ENCODE measurements around the gene ACP7.
"Not testable (repeated sequence)": the region's sequence is repeated elsewhere in the genome, so short reads cannot be mapped to it uniquely, and the experiment has no call there.

Gene ACP7

DNA sequence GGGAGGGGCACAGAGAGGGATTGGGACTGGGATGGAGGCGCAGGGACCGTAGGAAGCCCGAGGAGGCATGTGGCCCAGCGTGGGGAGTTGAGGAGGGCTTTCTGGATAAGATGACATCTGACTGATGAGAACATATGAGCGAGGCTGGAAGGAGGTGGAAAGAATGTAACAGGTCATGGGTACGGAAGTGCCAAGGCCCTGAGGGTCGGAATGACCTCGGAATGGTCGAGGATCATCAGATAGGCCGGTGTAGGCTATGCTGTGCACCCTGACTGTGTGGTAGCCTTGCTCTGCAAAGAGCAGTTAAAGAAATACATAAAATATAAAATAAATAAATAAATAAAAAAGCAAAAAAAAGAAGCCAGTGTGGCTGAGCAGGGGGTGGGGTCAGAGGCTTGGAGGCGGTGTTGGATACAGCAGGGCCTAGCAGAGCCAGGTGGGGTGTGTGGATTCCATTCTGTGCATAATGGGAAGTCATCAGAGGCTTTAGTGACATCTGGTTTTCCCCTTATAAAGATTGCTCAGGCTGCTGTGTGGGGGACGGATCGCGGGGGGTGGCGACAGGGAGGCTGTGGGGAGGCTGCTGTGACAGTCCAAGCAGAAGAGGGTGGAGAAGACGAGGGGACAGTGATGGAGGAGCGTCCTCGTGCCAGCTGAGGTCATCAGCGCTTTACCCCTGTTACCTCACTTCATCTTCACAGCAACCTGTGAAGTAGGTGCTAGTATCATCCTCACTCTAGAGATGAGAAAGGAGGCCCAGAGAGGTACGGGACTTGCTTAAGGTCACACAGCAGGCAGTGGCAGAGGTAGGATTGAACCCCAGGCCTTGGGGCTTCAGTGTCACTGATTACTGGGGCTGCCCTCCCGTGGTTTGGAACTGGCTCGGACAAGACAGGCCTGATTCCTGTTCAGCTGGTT is 46.4 kb downstream of the ACP7 start:
- no peak for DNase-seq

DNA sequence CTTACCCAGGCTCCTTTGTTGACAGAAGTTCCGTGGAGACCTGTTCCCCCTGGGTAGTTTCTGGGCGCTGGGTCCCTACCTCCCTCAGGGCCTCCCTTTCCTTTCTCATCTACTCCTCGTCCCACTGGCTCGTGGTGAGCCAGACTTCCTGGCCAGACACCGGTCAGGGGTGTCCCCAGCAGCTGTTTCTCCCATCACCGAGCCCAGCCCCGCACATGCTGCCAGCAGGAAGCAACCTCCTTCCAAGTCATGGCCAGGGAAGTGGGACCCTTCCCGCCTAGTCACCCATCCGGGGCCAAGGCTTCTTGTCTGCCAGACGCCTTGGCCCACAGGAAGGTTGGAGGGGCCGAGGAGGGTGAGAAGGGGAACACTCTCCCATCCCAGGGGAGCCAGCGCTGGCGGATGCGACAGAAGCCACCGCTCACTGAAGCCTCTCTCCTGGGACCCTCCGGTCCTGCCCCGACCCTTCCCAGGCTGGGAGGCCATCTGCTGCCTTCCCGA is 47.1 kb downstream of the ACP7 start:
- no peak for DNase-seq

DNA sequence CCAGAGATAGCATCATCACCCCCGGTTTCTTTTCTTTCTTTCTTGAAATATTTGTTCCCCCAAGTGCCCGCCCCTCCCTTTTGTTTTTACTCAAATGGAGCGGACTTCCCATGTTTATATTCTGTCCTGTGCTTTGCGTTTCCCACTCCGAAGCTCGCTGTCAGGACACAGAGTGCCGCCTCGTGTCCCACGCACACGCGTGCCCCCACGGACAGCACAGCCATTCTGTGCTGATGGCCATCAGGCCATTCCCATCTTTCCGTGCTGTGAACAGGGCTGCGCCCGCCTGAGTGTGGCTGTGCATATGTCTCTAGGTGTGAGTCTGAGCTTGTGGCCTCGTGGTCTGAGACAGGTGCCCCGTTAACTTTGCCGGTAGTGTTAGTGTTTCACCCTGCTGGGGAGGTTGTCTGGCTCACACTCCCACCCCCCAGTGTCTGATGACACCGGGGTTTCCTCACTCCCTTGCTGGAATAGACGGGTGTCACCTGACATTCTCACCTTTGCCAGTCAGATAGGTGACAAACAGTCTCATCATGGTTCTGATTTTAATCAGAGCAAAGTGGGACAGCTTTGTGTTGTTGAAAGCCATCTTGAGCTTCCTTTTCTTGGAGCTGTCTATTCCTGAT is 48.3 kb downstream of the ACP7 start:
- DNase-seq: no peak

DNA sequence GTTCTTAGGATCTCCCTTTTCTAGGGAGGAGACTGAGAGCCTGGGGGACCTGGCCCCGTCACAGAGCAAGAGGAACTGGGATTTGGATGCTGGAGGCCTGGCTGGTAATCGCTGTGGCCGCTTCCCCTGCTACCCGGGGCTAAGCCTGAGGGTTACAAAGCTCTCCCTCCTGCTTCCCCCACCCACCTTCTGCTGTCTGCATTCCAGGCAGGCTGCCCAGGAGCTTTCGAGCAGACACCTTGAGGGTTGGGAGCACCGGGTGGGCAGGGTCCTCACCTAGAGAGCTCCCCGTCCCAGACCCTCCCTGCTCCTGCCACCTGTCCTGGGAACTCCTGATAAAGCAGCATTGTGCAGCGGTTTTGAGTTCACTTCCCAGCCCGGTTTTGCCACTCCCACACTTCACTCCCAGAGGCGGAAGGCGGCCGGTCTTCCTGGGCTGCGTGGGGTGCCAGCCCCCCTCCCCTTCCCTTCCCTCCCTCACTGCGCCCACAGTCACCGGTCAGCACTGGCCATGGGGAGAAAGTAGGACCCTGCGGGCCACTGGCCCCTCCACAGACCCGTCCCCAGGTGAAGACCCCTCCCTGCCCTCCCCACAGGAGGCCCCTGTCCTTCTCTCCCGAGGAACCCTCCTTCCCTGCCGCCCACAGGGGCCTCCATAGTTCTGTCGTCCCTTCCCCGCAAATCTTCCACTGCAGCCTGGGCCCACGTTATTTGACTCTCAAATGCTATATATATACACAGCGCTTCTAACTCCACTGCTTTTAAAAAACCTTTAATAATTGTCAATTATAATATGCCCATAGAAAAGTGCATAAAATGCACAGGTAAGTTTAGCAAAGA is 49.5 kb downstream of the ACP7 start:
- DNase-seq: no peak

DNA sequence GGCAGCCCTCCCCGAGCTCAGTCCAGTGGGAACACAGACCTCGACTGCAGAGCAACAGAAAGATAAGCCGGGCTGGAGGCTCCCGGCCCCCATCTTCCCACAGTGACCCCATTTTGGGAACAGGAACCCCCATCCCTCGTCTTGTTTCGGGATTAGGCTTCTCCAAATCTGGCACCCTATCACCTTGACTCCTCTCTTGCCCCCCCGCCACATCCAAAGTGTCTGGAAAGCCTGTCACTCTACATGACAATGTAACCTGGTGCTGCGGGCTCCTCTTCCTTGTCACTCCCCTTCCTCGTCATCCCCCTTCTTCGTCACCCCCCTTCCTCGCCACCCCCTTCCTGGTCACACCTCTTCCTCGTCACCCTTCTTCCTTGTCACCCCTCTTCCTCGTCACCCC is 51.5 kb downstream of the ACP7 start:
- DNase-seq: no peak

DNA sequence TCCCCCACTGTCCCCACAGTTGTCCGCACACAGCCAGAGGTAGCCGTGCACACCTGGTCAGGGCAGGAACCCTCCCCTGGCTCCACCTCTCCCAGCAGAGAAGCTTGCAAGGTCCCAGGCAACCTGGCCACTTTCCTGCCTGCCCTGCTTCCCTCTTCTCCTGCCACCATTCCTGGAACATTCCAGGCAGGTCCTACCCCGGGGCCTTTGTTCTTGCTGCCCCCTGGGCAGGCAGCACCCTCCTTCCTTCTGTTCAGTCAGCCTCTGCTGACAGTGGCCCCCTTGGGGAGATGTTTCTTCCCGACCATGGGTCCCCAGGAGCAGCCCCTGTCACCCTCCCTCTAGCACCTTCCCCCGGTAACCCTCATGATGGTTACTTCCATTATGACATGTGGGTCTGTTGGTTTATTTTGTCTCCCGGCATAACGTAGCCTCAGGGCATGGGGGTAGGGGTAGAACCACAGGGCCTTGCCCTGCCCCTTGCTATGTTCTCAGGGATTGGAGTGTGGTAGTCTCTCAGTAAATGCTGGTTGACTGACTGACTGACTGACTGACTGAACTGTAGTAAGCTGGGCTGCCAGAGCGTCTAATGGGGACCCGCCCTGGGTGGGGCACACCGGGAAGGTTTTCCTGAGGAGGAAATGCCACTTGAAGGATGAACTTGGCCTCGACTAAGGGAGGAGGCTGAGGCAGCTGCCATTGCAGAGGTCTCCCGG is 52.2 kb downstream of the ACP7 start:
- DNase-seq: no peak

DNA sequence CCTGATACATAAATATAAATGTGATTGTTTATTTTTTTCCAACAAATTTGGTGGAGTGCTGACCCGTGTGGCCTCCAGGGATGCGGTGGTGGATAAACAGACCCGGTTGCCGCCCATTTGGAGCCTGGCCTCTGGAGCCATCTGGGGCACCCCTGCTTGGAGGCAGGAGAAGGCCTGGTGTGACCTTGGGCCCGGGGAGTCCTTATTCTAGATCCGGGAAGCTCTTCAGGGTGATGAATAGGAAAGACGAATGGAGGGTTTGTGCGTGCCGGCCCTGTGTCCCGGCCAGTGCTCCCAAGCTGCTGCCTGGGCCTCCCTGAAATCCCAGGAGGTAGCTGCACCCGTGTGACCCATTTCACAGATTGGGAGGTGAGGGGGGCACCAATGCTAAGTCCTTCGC is 53.0 kb downstream of the ACP7 start:
- DNase-seq: no peak

DNA sequence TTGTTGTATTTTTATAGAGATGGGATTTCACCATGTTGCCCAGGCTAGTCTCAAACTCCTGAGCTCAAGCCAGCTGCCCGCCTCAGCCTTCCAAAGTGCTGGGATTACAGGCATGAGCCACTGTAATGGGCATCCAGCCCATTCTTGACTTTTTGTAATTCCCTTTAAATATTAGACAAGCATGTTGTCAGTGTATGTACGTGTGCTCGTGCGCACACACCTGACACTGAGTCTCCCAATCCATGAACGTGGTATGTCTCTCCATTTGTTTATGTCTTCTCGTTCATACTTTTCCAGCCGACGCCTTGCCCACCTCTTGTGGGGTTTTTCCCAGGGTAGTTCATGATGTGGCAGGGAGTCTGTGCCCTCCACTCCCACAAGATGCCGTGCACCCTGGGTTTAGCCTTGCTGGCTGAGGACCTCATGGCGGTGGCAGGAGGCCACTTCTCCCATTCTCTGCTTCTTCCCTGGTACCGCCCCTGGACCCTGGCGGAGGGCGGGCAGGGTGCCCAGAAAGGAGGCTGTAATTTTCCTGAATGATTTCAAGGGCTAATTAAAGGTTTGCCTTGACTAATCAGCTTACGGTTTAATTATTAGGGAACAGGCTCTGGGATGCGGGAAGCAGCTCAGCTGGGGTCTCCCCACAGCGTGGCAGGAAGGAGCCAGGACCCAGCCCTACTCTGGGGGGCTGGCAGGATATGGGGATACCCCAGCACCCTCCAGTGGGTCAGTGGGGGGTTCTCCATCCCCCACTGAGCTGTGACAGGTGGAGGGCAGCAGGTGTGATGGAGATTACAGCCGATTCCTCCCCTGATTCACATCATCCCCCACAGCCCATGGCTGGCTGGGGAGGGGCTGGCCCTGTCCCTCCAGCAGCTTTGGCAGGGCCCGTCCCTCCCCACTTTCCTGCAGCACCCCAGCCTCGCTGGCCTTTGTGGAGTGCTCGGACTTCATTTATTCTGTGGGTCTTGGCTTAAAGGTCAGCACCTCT is 54.3 kb downstream of the ACP7 start:
- peak in 30 of 56 donors; percentile 13 to 79 (median 43) for DNase-seq

DNA sequence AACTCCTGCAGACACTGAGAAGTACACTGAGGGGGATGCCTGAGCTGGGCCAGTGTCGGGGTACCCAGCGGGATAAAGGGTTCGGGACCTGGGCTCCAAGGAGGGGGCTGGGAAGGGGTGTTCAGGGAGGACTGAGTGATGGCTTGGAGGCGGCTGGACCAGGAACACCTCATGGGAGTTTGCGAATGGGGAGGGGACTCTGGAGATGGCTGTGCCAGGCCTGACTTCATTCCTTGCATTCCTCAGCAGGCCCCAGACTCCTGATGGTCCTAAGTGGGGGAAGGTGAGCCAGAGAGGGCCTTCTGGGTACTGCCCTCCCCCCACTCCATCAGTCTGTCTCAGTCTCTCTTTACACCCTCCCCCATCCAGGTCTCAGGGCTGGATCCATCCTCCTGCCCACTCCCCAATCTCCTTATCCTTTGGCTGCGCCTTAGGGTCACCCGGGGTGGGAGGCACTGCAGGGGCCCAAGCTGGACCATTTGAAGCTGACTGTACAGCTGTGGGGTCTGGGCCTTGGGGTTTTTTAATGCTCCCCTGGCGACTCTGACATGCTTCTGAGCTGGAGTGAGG is 55.2 kb downstream of the ACP7 start:
- no peak for DNase-seq

DNA sequence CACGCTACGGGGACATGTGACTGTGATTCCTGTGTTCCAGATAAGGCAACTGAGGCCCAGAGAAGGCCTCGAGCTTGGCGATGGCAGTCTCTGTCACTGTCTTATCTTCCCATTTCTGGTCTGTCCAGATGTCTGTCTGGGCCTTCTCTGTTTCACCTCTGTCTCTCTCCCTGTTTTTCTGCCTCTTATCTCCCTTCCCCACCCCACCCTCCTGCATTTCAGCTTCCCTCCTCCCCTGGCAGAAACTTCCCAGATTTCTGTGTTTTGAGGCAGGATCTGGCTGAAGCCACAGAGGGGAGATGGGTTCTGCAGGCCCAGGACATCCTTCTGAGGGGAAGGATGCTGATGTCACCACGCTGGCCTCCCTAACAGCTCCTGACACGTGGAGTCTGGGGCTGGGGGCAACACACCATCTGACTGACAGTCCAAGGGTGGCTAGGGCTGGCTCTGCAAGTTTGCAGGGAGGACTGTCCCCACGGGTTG is 55.8 kb downstream of the ACP7 start:
- DNase-seq: no peak

DNA sequence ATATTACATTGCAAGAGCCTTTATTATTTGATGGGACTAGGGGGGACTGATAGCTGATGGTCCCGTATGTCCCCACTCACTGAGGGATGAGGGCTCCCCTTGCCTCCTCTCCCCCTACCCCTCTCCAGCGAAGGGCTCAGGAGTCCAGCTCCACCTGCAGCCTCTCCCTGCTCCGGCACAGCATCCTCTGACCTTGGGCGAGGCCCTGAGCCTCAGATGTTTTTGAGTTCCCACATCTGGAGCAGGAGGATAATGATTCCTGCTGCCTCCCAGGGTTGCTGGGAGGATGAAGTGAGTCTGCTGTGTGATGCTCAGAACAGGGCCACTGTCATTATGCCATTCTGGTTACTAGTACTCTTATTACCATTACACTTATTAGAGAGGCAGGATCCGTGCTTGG is 56.4 kb downstream of the ACP7 start:
- no peak for DNase-seq

DNA sequence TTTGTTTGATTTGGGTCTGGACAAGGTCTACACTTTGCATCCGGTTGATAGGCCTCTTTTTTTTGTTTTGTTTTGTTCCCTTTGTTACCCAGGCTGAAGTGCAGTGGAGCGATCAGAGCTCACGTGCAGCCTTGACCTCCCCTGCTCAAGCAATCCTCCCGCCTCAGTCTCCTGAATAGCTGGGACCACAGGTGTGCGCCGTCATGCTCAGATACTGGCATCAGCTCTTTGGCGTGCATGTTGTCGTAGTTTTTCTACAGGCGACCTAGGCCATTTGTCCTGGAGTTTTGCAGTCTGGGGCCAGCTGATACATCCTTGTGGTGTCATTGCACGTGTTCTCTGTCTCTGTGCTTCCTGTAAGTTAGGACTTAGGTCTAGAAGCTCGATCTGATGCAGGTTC is 57.8 kb downstream of the ACP7 start:
- DNase-seq: no peak

DNA sequence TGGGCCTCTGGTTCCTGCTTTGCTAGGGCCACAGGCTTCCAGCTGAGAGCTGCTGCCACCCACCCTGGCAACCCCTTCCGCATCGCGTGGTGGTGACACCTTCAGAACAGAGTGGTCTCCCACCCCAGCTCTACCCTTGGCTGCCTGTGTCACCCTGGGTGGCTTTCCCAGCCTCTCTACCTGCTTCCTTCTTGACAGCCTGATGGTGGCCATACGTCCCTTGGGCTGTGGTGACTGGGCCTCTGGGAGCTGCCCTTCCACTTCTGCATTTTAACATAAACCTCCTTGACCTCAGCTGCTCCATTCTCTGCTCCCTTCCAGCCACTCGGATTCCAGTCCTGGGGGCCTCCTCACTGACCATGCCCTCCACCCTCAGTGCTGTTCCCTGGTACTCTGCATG is 58.5 kb downstream of the ACP7 start:
- no peak for DNase-seq

DNA sequence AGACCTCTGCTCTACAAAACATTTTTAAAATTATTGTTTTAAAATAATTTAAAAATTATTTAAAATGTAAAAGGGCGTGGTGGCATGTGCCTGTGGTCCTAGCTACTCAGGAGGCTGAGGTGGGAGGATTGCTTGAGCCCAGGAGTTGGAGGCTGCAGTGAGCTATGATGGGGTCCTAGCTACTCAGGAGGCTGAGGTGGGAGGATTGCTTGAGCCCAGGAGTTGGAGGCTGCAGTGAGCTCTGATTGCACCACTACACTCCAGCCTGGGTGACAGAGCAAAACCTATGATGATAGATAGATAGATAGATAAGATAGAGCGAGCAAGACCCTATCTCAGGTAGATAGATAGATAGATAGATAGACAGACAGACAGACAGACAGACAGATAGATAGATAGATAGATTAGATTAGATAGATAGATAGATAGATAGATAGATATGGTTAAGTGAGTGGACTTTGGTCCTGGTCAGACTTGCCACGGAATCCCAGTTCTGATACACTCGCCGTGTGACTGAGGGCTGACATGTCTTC is 59.7 kb downstream of the ACP7 start:
- not testable (repeated sequence) for DNase-seq

DNA sequence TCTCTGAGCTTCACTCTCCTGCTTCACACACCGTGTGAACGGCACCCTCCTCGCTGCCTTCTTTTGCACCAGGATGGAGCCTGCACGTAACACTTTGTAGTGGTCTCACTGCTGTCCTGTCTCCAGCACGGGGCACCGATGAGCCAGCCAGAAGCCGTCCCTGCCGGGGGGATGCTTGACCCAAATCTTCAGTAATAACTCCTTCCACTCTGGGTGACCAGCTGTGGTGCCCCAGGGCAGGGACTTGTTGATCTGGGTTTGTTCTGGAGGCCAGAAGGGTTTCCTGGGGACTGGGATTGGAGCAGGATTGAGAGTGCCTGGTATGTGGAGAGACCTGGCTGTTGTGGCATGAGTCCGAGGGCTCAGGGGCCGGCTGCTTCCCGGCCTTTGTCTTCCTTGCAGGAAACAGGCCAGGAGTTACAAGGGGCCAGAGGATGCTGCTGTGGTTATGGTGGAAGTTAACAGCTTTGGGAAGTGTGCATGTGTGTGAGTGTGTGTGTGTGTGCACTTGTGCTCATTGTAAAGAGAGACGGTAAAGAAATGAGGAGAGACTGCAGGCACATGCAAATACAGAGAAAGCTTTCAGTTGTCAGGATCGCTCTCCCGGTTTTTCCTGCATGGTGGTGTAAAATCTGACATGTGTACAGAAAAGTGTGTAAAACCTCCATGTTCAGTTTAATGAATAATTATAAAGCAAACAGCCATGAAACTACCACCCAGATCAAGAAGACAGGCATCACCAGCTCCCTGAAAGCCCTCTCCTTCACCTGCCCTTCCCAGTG is 60.3 kb downstream of the ACP7 start:
- peak in 7 of 56 donors; percentile 12 to 43 (median 23) for DNase-seq

DNA sequence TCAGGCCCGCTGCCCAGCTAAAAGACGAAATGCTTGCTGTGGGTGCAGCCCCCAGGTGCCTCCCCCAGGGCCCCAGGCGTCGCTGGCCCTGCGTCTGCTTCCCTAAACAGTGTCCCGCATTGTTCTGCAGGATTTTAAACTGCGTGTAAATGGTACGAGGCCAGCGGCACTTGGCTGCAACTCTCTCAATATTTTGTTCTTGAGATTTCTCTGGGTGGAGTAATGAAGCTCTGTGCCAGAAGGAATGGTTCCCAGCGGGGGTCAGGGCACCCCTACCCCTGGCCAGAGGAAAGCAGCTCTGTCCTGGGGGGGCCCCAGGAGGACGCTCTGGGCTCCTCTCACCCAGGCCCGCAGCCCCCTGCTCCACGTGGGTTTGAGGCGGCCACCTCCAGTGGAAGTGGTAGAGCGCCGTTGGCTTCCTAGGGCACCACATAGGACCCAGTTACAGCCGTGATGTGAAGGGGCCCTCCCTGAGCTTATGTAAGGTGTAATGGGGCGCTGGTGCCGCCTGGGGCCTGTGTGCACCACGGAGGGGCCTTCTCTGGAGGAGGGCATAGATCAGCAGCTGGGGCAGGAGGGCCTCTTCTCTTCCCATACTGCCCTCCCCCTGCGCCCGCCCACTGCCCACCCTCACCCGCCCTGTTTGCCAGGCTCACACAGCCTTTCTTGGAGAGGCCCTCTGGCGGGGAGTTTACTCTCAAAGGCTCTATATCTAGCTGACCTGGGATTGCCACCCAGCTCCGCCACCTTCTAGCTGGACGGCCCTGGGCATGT is 61.2 kb downstream of the ACP7 start:
- peak in 46 of 56 donors; percentile 18 to 84 (median 56) for DNase-seq

DNA sequence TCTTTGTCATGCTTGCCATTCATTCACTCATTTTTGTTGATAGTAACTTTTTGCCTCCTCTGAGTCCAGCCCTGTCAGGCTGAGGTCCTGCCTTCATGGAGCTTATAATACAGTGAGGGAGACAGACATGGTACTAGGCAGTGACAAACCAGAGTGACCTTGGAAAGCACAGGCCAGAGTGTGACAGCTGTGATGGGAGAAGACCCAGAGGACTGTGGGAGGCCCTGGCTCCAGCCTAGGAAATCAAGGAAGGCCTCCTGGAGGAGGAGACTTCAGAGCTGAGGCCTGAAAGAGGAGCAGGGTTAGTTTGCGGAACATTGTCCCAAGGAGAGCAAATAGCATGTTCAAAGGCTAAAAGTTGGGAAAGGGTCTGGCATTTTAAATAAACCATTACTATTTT is 61.9 kb downstream of the ACP7 start:
- DNase-seq: no peak

Data from amygdala (tissue), 56 donors.